Stimulated activated CD8-positive, alpha-beta memory T cell treated with anti-CD3 and anti-CD28 coated beads, Interleukin-15, amount 100 ng/mL, for 1 hour (primary cell): ENCODE data around the gene RAB3D.
"Not testable (repeated sequence)": the region's sequence is repeated elsewhere in the genome, so short reads cannot be mapped to it uniquely, and the experiment has no call there.

Source experiments
- DNase-seq: peaks from one replicate; pipeline ENCODE4 v3.0.0-alpha.2; 2020; ENCODE audit warnings: low read depth

The RAB3D gene

GRCh38 chr19:11338121-11338520 lies 1.3 kb downstream of the RAB3D start:
- DNase-seq = no peak

DNA sequence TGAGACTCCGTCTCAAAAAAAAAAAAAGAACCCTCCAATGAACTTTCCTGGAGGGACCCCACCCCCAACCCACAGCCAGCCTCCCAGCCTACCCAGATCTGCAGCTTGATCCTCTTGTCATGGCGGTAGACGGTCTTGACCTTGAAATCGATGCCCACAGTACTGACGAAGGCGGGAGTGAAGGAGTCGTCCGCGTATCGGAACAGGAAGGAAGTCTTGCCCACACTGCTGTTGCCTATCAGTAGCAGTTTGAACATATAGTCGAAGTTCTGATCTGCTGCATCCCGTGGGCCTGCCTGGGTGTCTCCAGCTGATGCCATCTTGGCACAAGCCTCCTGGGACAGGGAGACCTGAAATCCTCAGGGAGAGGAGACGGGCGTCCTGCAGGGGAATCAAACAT lies 2.4 kb downstream of the RAB3D start:
- DNase-seq = no peak

- no peak for DNase-seq
Observed at GRCh38 chr19:11335449-11336146, 3.9 kb downstream of the RAB3D start.

DNA sequence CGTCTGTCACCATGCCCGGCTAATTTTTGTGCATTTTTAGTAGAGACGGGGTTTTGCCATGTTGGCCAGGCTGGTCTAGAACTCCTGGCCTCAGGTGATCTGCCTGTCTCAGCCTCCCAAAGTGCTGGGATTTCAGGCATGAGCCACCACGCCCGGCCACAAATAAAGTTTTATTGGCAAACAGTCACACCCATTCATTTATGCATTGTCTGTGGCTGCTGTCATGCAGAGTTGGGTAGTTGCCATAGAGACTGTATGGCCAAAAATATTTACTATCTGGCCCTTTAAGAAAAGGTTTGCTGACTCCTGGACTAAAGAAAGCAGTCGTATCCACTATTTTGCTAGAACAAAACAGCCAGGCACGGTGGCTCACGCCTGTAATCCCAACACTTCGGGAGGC lies 5.6 kb downstream of the RAB3D start:
- DNase-seq = not testable (repeated sequence)

DNA sequence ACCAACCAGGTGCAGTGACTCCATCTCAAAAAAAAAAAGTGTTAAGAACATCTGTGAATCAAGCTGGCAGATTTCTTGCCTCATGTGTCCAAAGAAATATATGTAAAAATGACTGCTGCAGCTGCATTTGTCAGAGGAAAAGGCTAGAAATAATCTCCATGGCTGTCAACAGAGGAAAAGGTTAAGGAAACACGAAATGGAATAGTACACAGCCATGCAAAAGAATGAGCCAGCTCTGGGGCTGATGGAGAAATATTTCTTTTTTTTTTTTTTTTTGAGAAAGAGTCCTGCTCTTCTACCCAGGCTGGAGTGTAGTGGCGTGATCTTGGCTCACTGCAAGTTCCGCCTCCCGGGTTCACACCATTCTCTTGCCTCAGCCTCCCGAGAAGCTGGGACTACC lies 6.6 kb downstream of the RAB3D start:
- no peak for DNase-seq

GRCh38 chr19:11331502-11331901 lies 8.0 kb downstream of the RAB3D start:
- no peak for DNase-seq

DNA sequence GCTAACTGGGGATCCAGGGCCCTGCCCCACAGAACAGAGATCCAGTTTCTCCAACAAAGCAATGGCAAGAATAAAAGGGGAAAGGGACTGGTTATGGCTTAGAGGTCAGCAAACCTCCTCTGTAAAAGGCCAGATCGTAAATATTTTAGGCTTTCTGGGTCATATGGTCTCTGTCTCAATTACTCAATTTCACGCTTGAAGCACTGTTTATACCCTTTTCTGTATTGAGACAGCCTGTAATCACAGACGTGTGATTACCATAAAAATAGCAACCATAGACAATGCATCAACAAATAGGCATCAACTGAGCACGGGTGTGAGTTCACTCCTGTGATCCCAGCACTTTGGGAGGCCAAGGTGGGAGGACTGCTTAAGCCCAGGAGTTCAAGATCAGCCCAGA lies 9.3 kb downstream of the RAB3D start:
- DNase-seq = no peak

- DNase-seq = no peak
Observed at GRCh38 chr19:11325544-11325943, 13.9 kb downstream of the RAB3D start.

DNA sequence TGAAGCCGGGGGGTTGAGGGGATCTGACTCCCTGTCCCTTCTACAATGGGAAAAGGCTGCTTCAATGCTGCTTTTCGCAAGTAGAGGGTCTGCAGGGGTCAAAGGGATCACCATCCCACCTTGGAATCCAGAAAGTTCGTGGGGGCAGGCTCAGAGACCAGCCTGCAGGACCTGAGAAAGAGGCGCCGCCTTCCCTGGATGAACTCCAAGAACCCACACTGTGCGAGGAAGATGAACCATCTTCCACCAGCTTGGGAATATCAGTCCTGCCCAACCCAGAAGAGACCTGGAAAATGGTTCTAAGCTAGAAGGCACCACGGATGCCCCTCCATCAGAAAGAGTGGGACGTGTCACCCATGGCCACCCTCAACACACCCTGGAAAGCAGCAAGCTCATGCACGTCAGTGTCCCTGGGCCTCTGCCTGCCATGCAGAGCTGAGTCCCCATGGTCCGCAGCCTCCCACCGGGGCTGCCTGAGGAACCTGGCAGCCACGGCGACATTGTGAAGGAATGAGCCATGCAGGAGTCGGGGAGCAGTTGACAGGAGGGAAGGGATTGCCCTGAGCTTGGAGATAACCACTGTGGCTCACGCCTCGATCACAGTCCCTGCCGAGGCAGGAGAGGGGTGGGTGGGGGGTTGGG lies 14.6 kb downstream of the RAB3D start:
- DNase-seq = no peak

DNA sequence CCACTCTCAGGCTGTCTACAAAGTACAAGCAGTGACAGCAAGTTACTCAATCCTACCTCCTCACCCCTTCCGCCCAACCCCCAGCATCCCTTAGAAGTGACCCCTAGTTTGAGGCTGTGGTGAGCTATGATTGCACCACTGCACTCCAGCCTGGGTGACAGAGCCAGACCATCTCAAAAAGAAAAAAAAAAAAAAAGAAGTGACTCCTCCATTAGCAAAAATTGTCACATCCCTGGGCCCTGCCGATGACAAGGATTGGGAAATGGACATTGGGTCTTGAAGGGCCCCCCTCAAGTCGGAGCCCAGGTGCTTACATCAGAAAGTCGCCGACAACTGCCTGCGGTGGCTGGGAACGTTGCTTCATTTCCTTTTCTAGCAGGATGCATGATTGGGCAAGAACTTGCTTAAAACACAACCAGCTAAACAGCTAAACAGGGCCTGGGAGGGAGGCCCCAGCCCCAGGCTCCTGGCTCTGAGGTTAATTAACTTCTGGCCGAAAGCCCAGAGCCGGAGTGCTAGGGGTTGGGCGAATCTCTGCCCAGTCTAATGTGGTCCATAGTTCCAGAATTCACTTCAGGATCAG lies 15.3 kb downstream of the RAB3D start:
- no peak for DNase-seq

GRCh38 chr19:11323601-11324078 lies 15.8 kb downstream of the RAB3D start:
- no peak for DNase-seq

DNA sequence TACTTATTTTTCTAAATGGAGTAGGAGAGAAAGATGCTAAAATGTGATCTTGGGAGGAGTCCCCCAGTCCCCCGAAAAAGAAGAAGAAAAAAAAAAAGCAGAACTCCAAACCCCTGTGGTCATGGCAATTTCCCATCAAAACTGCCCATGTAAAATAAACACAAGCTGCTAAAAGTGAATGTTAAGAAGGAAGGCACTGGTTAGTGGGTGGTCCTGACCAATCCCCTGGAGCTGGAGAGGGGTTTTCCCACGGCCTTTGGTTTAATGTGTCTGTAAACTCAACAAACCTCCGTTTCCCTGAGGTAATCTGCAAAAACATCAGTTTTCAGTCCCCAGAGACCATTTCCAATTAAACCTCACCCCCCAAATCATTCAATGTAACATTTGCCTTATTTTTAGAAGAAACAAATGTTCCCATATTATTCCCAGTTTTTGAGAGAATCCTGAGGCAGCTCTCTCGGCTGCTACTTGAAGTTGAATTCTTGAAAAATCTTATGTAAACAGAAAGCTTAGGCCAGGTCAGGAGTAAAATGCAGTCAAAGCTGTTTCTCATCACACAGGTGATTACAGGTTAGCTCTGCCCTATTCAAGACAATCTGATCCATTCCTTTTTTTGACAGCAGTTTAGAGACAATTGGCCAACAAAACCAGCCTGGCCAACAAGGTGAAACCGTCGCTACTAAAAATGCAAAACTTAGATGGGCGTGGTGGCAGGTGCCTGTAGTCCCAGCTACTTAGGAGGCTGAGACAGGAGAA lies 17.0 kb downstream of the RAB3D start:
- DNase-seq = no peak

DNA sequence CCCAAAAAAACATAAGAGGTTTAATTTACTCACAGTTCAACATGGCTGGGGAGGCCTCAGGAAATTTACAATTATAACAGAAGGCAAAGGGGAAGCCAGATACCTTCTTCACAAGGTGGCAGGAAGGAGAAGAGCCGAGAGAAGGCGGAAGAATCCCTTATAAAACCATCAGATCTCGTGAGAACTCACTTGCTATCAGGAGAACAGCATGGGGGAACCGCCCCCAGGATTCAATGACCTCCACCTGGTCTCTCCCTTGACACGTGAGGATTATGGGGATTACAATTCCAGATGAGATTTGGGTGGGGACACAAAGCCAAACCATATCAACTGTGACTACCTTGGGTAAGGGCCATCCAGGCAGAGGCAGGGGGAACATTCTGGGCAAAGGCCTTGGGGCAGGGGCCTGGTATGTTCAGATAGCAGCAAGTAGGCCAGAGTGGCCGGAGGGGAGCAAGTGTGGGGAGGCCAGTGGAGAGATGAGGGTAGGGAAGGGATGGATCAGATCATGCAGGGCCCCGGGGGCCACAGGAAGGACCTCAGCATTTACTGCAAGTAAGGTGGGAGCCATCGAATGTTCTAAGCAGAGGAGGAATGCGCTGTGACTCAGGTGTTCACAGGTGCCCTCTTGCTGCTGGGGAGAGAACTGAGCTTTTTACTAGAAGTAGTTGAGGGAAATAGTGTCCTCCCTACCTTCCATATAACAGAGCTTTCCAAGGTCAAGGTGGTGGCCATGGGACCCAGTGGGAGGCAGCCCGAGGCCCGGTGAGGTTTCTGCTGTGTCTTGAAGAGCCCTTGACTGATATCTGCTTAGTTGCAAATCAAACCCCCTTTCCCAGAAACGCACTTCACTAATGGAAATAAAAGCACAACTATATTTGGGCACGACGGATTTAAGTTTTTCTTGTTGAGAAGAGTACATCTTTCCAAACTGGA lies 18.0 kb downstream of the RAB3D start:
- no peak for DNase-seq

GRCh38 chr19:11320278-11320995 lies 19.0 kb downstream of the RAB3D start:
- DNase-seq = not testable (repeated sequence)

DNA sequence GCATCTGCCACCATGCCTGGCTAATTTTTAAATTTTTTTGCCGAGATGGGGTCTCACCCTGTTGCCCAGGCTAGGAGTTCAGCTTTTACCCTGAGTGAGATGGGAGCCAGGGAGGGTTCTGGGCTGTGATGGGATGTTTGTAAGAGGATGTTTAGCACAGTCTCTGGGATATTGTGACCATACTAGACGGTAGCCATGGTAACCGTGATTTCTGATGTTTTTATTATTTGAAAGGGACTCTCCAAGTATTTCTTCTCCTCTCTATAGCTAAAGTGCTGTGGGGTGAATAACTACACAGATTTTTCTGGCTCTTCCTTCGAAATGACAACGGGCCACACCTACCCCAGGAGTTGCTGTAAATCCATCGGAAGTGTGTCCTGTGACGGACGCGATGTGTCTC lies 33.1 kb downstream of the RAB3D start:
- DNase-seq = no peak

DNA sequence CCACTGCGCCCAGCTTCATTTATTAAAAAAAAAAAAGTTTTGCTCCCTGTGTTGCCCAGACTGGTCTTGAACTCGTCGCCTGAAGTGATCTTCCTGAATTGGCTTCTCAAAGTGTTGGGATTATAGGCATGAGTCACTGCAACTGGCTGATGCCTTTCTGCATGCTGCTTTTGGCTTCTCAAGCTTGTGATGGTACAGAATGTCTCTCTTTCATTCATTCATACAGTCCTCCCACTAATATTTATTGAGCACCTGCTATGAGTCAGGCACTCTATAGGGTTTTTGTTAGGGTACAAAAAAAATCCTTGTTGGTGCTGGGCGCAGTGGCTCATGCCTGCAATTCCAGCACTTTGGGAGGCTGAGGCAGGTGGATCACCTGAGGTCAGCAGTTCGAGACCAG lies 34.5 kb downstream of the RAB3D start:
- DNase-seq = no peak

GRCh38 chr19:11300811-11301120 lies 38.7 kb downstream of the RAB3D start:
- no peak for DNase-seq

DNA sequence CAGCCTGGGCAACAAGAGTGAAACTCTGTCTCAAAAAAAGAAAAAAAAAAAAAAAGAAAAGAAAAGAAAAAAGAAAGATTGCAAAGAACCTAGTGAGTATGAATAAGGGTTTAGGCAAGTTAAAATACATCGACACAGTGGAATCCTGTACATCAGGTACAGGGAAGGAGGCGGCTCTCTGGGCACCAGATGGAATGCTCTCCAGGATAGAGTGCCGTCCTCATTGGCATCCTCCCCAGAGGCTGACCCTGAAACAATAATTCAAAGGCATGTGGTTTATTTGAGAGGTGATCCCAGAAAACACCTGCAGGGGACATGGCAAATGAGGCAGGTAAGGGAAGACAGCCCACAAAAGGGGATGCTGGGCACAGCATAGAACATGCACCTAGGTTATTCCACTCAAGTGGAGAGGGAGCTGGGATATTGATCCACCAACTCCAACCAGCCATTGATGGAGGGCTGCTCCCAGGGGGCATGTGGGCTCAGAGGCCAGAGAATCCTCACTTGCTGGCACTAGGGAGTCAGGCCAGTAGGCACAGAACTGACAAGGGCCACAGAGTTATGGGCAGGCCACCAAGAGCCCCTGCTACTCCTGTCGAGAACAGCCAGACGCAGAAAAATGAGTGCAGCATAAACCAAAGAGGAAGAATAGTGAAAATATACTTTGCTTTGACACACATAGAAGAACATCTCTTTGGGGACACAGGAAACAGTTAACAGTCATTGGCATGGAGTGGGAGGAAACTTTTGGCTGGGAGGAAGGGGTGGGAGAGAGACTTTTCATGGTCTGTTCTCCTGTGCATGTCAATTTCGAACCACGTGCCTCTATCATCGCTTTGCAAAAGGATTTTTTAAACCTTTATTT lies 39.3 kb downstream of the RAB3D start:
- DNase-seq = no peak

GRCh38 chr19:11296264-11296663 lies 43.2 kb downstream of the RAB3D start:
- DNase-seq = no peak

- no peak for DNase-seq
Observed at GRCh38 chr19:11295665-11296245, 43.7 kb downstream of the RAB3D start, which contains the start of gene TSPAN16. TSS of gene TSPAN16 (plus strand) at chr19:11296160. CDS start at chr19:11296298, 138 bp downstream.
